ENCODE measurements around the gene CCDC28A. TPM values are rescaled to one million over a fixed set of nuclear protein-coding genes. Genes with fewer than 3 reads are reported as not detected.

The CCDC28A gene
- total and polyA plus RNA-seq, 4 donors: 8.9 to 27.9 (median 17.8) TPM

- H3K27me3 ChIP-seq (ENCODE audit: control insufficient read depth in 1 of 2, insufficient read depth in 2 of 2, low read length in 1 of 2): no peaks in the 10 kb centered on the region
- ATAC-seq (ENCODE audit: low FRiP score) (no peak), DNase-seq (no peak)
- 78 to 92% methylated on average over 5 of the region's 5 CpGs for WGBS, 2 donors
- no peak overlapping the region for H3K4me3 ChIP-seq (ENCODE audit: low read length in 2 of 2)
- intact Hi-C loops (cut with DNase I): no loop called here
- peaks cover 1% of the 10 kb centered on the region for H3K9me3 ChIP-seq (ENCODE audit: control insufficient read depth, low read length)
- H3K27ac ChIP-seq (ENCODE audit: low read depth in 1 of 2, low read length in 2 of 2): no peak overlapping the region
- no peaks in the 10 kb centered on the region for H3K4me1 ChIP-seq (ENCODE audit: control insufficient read depth in 1 of 2, insufficient read depth in 2 of 2, low read length in 2 of 2)
- no peaks in the 10 kb centered on the region for H3K36me3 ChIP-seq (ENCODE audit: control insufficient read depth in 1 of 2, insufficient read depth in 2 of 2, low read length in 1 of 2)
These were observed 36.9 kb upstream of the CCDC28A start for GRCh38 chr6:138736640-138737039.

GRCh38 chr6:138752017-138752416 is 21.6 kb upstream of the CCDC28A start:
- H3K4me3 ChIP-seq (ENCODE audit: low read length in 2 of 2): no peak overlapping the region
- WGBS, 2 donors: 85 to 87% methylated on average over 4 of the region's 4 CpGs
- ATAC-seq (ENCODE audit: low FRiP score): no peak

GRCh38 chr6:138757136-138757535 is 16.4 kb upstream of the CCDC28A start:
- intact Hi-C loops (cut with DNase I): no loop called here
- WGBS, 2 donors: 82 to 84% methylated on average over 4 of the region's 4 CpGs
- no peaks in the 10 kb centered on the region for H3K4me1 ChIP-seq (ENCODE audit: control insufficient read depth in 1 of 2, insufficient read depth in 2 of 2, low read length in 2 of 2)
- H3K9me3 ChIP-seq (ENCODE audit: control insufficient read depth, low read length): no peaks in the 10 kb centered on the region
- no peaks in the 10 kb centered on the region for H3K27me3 ChIP-seq (ENCODE audit: control insufficient read depth in 1 of 2, insufficient read depth in 2 of 2, low read length in 1 of 2)
- H3K4me3 ChIP-seq (ENCODE audit: low read length in 2 of 2): no peak overlapping the region
- no peaks in the 10 kb centered on the region for H3K36me3 ChIP-seq (ENCODE audit: control insufficient read depth in 1 of 2, insufficient read depth in 2 of 2, low read length in 1 of 2)
- DNase-seq (no peak), ATAC-seq (ENCODE audit: low FRiP score) (no peak)
- H3K27ac ChIP-seq (ENCODE audit: low read depth in 1 of 2, low read length in 2 of 2): no peak overlapping the region

More at GRCh38 chr6:138752017-138752416, 21.6 kb upstream of the CCDC28A start:
- Histone ChIP-seq H3K27me3 (ENCODE audit: control insufficient read depth in 1 of 2, insufficient read depth in 2 of 2, low read length in 1 of 2) (no peaks in the 10 kb centered on the region), H3K36me3 (ENCODE audit: control insufficient read depth in 1 of 2, insufficient read depth in 2 of 2, low read length in 1 of 2) (no peaks in the 10 kb centered on the region), H3K9me3 (ENCODE audit: control insufficient read depth, low read length) (peaks cover 1% of the 10 kb centered on the region), H3K4me1 (ENCODE audit: control insufficient read depth in 1 of 2, insufficient read depth in 2 of 2, low read length in 2 of 2) (no peaks in the 10 kb centered on the region), H3K27ac (ENCODE audit: low read depth in 1 of 2, low read length in 2 of 2) (no peak overlapping the region)
- intact Hi-C loops (cut with DNase I): no loop called here
- no peak for DNase-seq

- DNase-seq (no peak), ATAC-seq (ENCODE audit: low FRiP score) (no peak)
- H3K36me3 ChIP-seq (ENCODE audit: control insufficient read depth in 1 of 2, insufficient read depth in 2 of 2, low read length in 1 of 2): no peaks in the 10 kb centered on the region
- H3K9me3 ChIP-seq (ENCODE audit: control insufficient read depth, low read length): no peaks in the 10 kb centered on the region
- no peaks in the 10 kb centered on the region for H3K27me3 ChIP-seq (ENCODE audit: control insufficient read depth in 1 of 2, insufficient read depth in 2 of 2, low read length in 1 of 2)
- intact Hi-C loops (cut with DNase I): loop anchor here (2.0 to 10.0 kb wide), 5 partner anchors 74 to 651 kb away; no protein-coding TSS in a partner anchor
- H3K27ac ChIP-seq (ENCODE audit: low read depth in 1 of 2, low read length in 2 of 2): no peak overlapping the region
- no peak overlapping the region for H3K4me3 ChIP-seq (ENCODE audit: low read length in 2 of 2)
- WGBS, 2 donors: 90 to 97% methylated on average over 3 of the region's 3 CpGs
- H3K4me1 ChIP-seq (ENCODE audit: control insufficient read depth in 1 of 2, insufficient read depth in 2 of 2, low read length in 2 of 2): no peaks in the 10 kb centered on the region
These were observed 7.5 kb upstream of the CCDC28A start for GRCh38 chr6:138765896-138766655.

GRCh38 chr6:138769102-138769676 is 4.4 kb upstream of the CCDC28A start:
- H3K4me3 ChIP-seq (ENCODE audit: low read length in 2 of 2): no peak overlapping the region
- 27 to 28% methylated on average over 6 of the region's 6 CpGs for WGBS, 2 donors
- intact Hi-C loops (cut with DNase I): loop anchor here (5.0 to 10.0 kb wide), 4 partner anchors 77 to 654 kb away; no protein-coding TSS in a partner anchor
- ATAC-seq (ENCODE audit: low FRiP score) (no peak), DNase-seq (no peak)
- H3K9me3 ChIP-seq (ENCODE audit: control insufficient read depth, low read length): no peaks in the 10 kb centered on the region
- H3K27me3 ChIP-seq (ENCODE audit: control insufficient read depth in 1 of 2, insufficient read depth in 2 of 2, low read length in 1 of 2): no peaks in the 10 kb centered on the region
- no peaks in the 10 kb centered on the region for H3K36me3 ChIP-seq (ENCODE audit: control insufficient read depth in 1 of 2, insufficient read depth in 2 of 2, low read length in 1 of 2)
- no peaks in the 10 kb centered on the region for H3K4me1 ChIP-seq (ENCODE audit: control insufficient read depth in 1 of 2, insufficient read depth in 2 of 2, low read length in 2 of 2)
- H3K27ac ChIP-seq (ENCODE audit: low read depth in 1 of 2, low read length in 2 of 2): no peak overlapping the region

- intact Hi-C loops (cut with DNase I): loop anchor here in 1 of 2 donors (5.0 kb wide), 1 partner anchor 80 kb away; no protein-coding TSS in a partner anchor
- DNase-seq (no peak), ATAC-seq (ENCODE audit: low FRiP score) (no peak)
- WGBS, 2 donors: 13 to 15% methylated on average over 8 of the region's 8 CpGs
- H3K27ac ChIP-seq (ENCODE audit: low read depth in 1 of 2, low read length in 2 of 2): no peak overlapping the region
- peak overlapping the region; percentile 35 to 90 for H3K4me3 ChIP-seq (ENCODE audit: low read length in 2 of 2)
- no peaks in the 10 kb centered on the region for H3K36me3 ChIP-seq (ENCODE audit: control insufficient read depth in 1 of 2, insufficient read depth in 2 of 2, low read length in 1 of 2)
- H3K4me1 ChIP-seq (ENCODE audit: control insufficient read depth in 1 of 2, insufficient read depth in 2 of 2, low read length in 2 of 2): no peaks in the 10 kb centered on the region
- no peaks in the 10 kb centered on the region for H3K9me3 ChIP-seq (ENCODE audit: control insufficient read depth, low read length)
- no peaks in the 10 kb centered on the region for H3K27me3 ChIP-seq (ENCODE audit: control insufficient read depth in 1 of 2, insufficient read depth in 2 of 2, low read length in 1 of 2)
These were observed 883 bp upstream of the CCDC28A start for GRCh38 chr6:138772596-138773176.

GRCh38 chr6:138774370-138774769 is 801 bp downstream of the CCDC28A start:
- WGBS, 2 donors: 10 to 20% methylated on average over 3 of the region's 3 CpGs
- Histone ChIP-seq H3K4me1 (ENCODE audit: control insufficient read depth in 1 of 2, insufficient read depth in 2 of 2, low read length in 2 of 2) (no peaks in the 10 kb centered on the region), H3K9me3 (ENCODE audit: control insufficient read depth, low read length) (no peaks in the 10 kb centered on the region), H3K27me3 (ENCODE audit: control insufficient read depth in 1 of 2, insufficient read depth in 2 of 2, low read length in 1 of 2) (no peaks in the 10 kb centered on the region), H3K27ac (ENCODE audit: low read depth in 1 of 2, low read length in 2 of 2) (no peak overlapping the region), H3K4me3 (ENCODE audit: low read length in 2 of 2) (peak overlapping the region; percentile 81 to 90), H3K36me3 (ENCODE audit: control insufficient read depth in 1 of 2, insufficient read depth in 2 of 2, low read length in 1 of 2) (no peaks in the 10 kb centered on the region)
- intact Hi-C loops (cut with DNase I): loop anchor here in 1 of 2 donors (5.0 kb wide), 1 partner anchor 82 kb away; no protein-coding TSS in a partner anchor
- no peak for ATAC-seq (ENCODE audit: low FRiP score)
- DNase-seq: no peak

- Histone ChIP-seq H3K4me3 (ENCODE audit: low read length in 2 of 2) (no peak overlapping the region), H3K27me3 (ENCODE audit: control insufficient read depth in 1 of 2, insufficient read depth in 2 of 2, low read length in 1 of 2) (no peaks in the 10 kb centered on the region), H3K27ac (ENCODE audit: low read depth in 1 of 2, low read length in 2 of 2) (no peak overlapping the region), H3K4me1 (ENCODE audit: control insufficient read depth in 1 of 2, insufficient read depth in 2 of 2, low read length in 2 of 2) (no peaks in the 10 kb centered on the region), H3K36me3 (ENCODE audit: control insufficient read depth in 1 of 2, insufficient read depth in 2 of 2, low read length in 1 of 2) (peaks cover 0 to 2% of the 10 kb centered on the region in 2 donors), H3K9me3 (ENCODE audit: control insufficient read depth, low read length) (no peaks in the 10 kb centered on the region)
- DNase-seq (no peak), ATAC-seq (ENCODE audit: low FRiP score) (no peak)
- whole genome bisulfite sequencing, 2 donors: 88 to 95% methylated on average over 1 of the region's 1 CpG
- intact Hi-C loops (cut with DNase I): no loop called here
These were observed 3.1 kb downstream of the CCDC28A start for GRCh38 chr6:138776659-138777058.
